SK-N-SH (cell line): ENCODE measurements around the gene PAK3. TPM values are rescaled to one million over a fixed set of nuclear protein-coding genes. Genes with fewer than 3 reads are reported as not detected.

Experiments
- CTCF ChIA-PET: fragments of 300-600, 350-600 bp; formaldehyde crosslinking; extraction: SDS; loops from one replicate; lab custom pipeline; 2021; lab: Yijun Ruan, JAX
- POLR2A ChIA-PET: fragments of 350-600 bp; sonication (Branson Sonifier 250); formaldehyde crosslinking; extraction: SDS; loops from one replicate; lab custom pipeline; 2020; ENCODE audit warnings: antibody characterized with exemption, inconsistent platforms; lab: Yijun Ruan, JAX
- DNase-seq: peaks from one replicate; pipeline ENCODE4 v3.0.0; 2012
- H2AFZ ChIP-seq: fragments of 200-600 bp; sonication (generic); 2 replicates; pipeline ENCODE4 v1.8.1; 2016; ENCODE audit warnings: antibody characterized with exemption, mild to moderate bottlenecking, low read depth
- H3F3A ChIP-seq: fragments of 200-600 bp; sonication (generic); replicated peaks from 2 replicates; pipeline ENCODE3; 2016; ENCODE audit warnings: antibody characterized with exemption, mild to moderate bottlenecking; ENCODE audit not compliant: insufficient read depth
- H3K27ac ChIP-seq, 2 experiments: fragments of 200-500 bp in 1 of 2; fragments of 200-600 bp in 1 of 2; sonication (Bioruptor generic) in 1 of 2; sonication (generic), shearing (Covaris generic) in 1 of 2; 2 replicates each; pipeline versions ENCODE4 v1.5.1 to v1.6.1; 2014 to 2016; ENCODE audit warnings: low read depth in 2 of 2, inconsistent platforms in 1 of 2, low read length in 1 of 2, mild to moderate bottlenecking in 1 of 2, mixed read lengths in 1 of 2
- H3K27me3 ChIP-seq: fragments of 200-600 bp; sonication (generic), shearing (Covaris generic); 2 replicates; pipeline ENCODE4 v1.6.1; 2016; ENCODE audit warnings: mixed run types; ENCODE audit not compliant: insufficient read depth
- H3K36me3 ChIP-seq, 2 experiments: fragments of 200-500 bp in 1 of 2; fragments of 200-600 bp in 1 of 2; sonication (Bioruptor generic) in 1 of 2; sonication (generic) in 1 of 2; replicated peaks in 1 of 2; 2 replicates each; pipeline versions ENCODE3 to v1.5.1; 2014 to 2016; ENCODE audit warnings: low read length in 1 of 2, mild to moderate bottlenecking in 1 of 2; ENCODE audit not compliant: insufficient read depth in 2 of 2, control insufficient read depth in 1 of 2
- H3K4me1 ChIP-seq, 2 experiments: fragments of 200-500 bp in 1 of 2; fragments of 200-600 bp in 1 of 2; sonication (Bioruptor generic) in 1 of 2; sonication (generic), shearing (Covaris generic) in 1 of 2; 2 replicates each; pipeline versions ENCODE4 v1.5.1 to v1.6.1; 2014 to 2016; ENCODE audit warnings: low read depth in 1 of 2, low read length in 1 of 2, mixed run types in 1 of 2; ENCODE audit not compliant: insufficient read depth in 2 of 2, control insufficient read depth in 1 of 2
- H3K4me2 ChIP-seq: fragments of 200-600 bp; sonication (generic), shearing (Covaris generic); 2 replicates; pipeline ENCODE4 v1.6.1; 2017; ENCODE audit warnings: mixed run types
- H3K4me3 ChIP-seq, 2 experiments: fragments of 200-500 bp in 1 of 2; fragments of 200-600 bp in 1 of 2; sonication (Bioruptor generic) in 1 of 2; sonication (generic), shearing (Covaris generic) in 1 of 2; 2 replicates each; pipeline versions ENCODE4 v1.5.1 to v1.8.1; 2014 to 2016; ENCODE audit warnings: low read depth in 2 of 2, inconsistent platforms in 1 of 2, low read length in 1 of 2, mild to moderate bottlenecking in 1 of 2, mixed read lengths in 1 of 2, moderate library complexity in 1 of 2
- H3K79me2 ChIP-seq: fragments of 200-600 bp; sonication (generic); 2 replicates; pipeline ENCODE4 v1.8.1; 2017; ENCODE audit warnings: mild to moderate bottlenecking; ENCODE audit not compliant: insufficient read depth
- H3K9ac ChIP-seq: fragments of 200-600 bp; sonication (generic); 2 replicates; pipeline ENCODE4 v1.6.1; 2017; ENCODE audit warnings: mixed run types
- H3K9me2 ChIP-seq: fragments of 200-600 bp; sonication (generic); 2 replicates; pipeline ENCODE4 v1.6.1; 2017; ENCODE audit warnings: mixed run types
- H3K9me3 ChIP-seq: fragments of 200-600 bp; sonication (generic); 2 replicates; pipeline ENCODE4 v1.6.1; 2017; ENCODE audit warnings: mixed run types, mild to moderate bottlenecking, moderate library complexity
- H4K20me1 ChIP-seq: fragments of 200-600 bp; sonication (generic); 2 replicates; pipeline ENCODE4 v1.6.1; 2017; ENCODE audit warnings: mild to moderate bottlenecking, mixed run types; ENCODE audit not compliant: insufficient read depth
- CTCF ChIP-seq: fragments of 200-600 bp; sonication (generic); IDR thresholded peaks from 2 replicates; pipeline ENCODE4 v1.6.1; 2017; ENCODE audit warnings: antibody characterized with exemption, mild to moderate bottlenecking, moderate library complexity
- ELF1 ChIP-seq: IDR thresholded peaks from 2 replicates; pipeline ENCODE4 v1.4.0; 2012
- EP300 ChIP-seq, 2 experiments: IDR thresholded peaks; 2 replicates each; pipeline versions ENCODE4 v1.4.0 to v1.6.1; 2012; ENCODE audit warnings: borderline replicate concordance in 1 of 2, low read depth in 1 of 2, low read length in 1 of 2
- EZH2phosphoT487 ChIP-seq: fragments of 200-600 bp; sonication (generic); IDR thresholded peaks from 2 replicates; pipeline ENCODE4 v1.6.1; 2017; ENCODE audit warnings: low read depth, mixed run types, mild to moderate bottlenecking, antibody characterized with exemption, moderate library complexity, borderline replicate concordance
- FOSL2 ChIP-seq: IDR thresholded peaks from 2 replicates; pipeline ENCODE4 v1.4.0; 2012; ENCODE audit warnings: low read depth, mild to moderate bottlenecking, moderate library complexity, borderline replicate concordance
- GABPA ChIP-seq: IDR thresholded peaks from 2 replicates; pipeline ENCODE4 v1.4.0; 2012; ENCODE audit warnings: low read depth, mild to moderate bottlenecking
- GATA2 ChIP-seq: sonication (generic); formaldehyde crosslinking; IDR thresholded peaks from 2 replicates; pipeline ENCODE4 v1.5.0; 2020; ENCODE audit warnings: mild to moderate bottlenecking, missing genetic modification reagents
- IRF3 ChIP-seq: fragments of 150-350 bp; IDR thresholded peaks from 2 replicates; pipeline ENCODE4 v1.6.1; 2016; ENCODE audit warnings: mild to moderate bottlenecking, low read depth, low read length
- JUND ChIP-seq: IDR thresholded peaks from 2 replicates; pipeline ENCODE4 v1.4.0; 2012
- MEF2A ChIP-seq: IDR thresholded peaks from 2 replicates; pipeline ENCODE4 v1.4.0; 2012; ENCODE audit warnings: low read depth, borderline replicate concordance
- MXI1 ChIP-seq: IDR thresholded peaks from 2 replicates; pipeline ENCODE4 v1.6.1; 2012; ENCODE audit warnings: mild to moderate bottlenecking, low read depth, low read length, improper control_type of control experiment
- NFIC ChIP-seq: IDR thresholded peaks from 2 replicates; pipeline ENCODE4 v1.4.0; 2012; ENCODE audit warnings: borderline replicate concordance
- NRF1 ChIP-seq: IDR thresholded peaks from 2 replicates; pipeline ENCODE4 v1.6.1; 2012; ENCODE audit warnings: low read depth, mild to moderate bottlenecking, low read length
- RAD21 ChIP-seq: IDR thresholded peaks from 2 replicates; pipeline ENCODE4 v1.6.1; 2012; ENCODE audit warnings: mild to moderate bottlenecking, low read length
- RCOR1 ChIP-seq: fragments of 150-350 bp; IDR thresholded peaks from 2 replicates; pipeline ENCODE4 v1.6.1; 2017; ENCODE audit warnings: antibody characterized with exemption, low read length
- RFX5 ChIP-seq: IDR thresholded peaks from 2 replicates; pipeline ENCODE4 v1.6.1; 2012; ENCODE audit warnings: mild to moderate bottlenecking, improper control_type of control experiment, low read length
- RXRA ChIP-seq: IDR thresholded peaks from 2 replicates; pipeline ENCODE4 v1.4.0; 2012; ENCODE audit warnings: low read depth, mild to moderate bottlenecking, borderline replicate concordance
- SMC3 ChIP-seq: IDR thresholded peaks from 2 replicates; pipeline ENCODE4 v1.6.1; 2012; ENCODE audit warnings: low read depth, low read length, improper control_type of control experiment
- TAF1 ChIP-seq: IDR thresholded peaks from 2 replicates; pipeline ENCODE4 v1.6.1; 2012; ENCODE audit warnings: low read depth, mild to moderate bottlenecking, low read length, moderate library complexity, borderline replicate concordance
- USF1 ChIP-seq: IDR thresholded peaks from 2 replicates; pipeline ENCODE4 v1.4.0; 2012; ENCODE audit warnings: low read depth, borderline replicate concordance
- YY1 ChIP-seq: IDR thresholded peaks from 2 replicates; pipeline ENCODE4 v1.4.0; 2012; ENCODE audit warnings: low read depth, mild to moderate bottlenecking
- WGBS: methylation state at CpG from one replicate; pipeline ENCODE4 v1.1.6; 2017; ENCODE audit warnings: low lambda C conversion rate; 5-methylcytosine and 5-hydroxymethylcytosine counted together
- polyA plus RNA-seq, 3 experiments: library from polyadenylated mRNA; depleted of rRNA; stranded (reverse); fragments of >200 nt; gene quantifications; 2 replicates each; pipeline ENCODE4 v1.2.3, GENCODE V29; 2012

PAK3 gene
- polyA plus RNA-seq, 1 of the 3 experiments (the other 2 are of a cell fraction): 0.23 TPM

GRCh38 chrX:111260451-111260850 lies 164.5 kb downstream of the PAK3 start:
- Histone ChIP-seq H3K9ac (no peak overlapping the region), H2AFZ (no peak overlapping the region), H3K9me3 (no peaks in the 10 kb centered on the region), H3K36me3 (no peaks in the 10 kb centered on the region), H3K79me2 (no peaks in the 10 kb centered on the region), H3K27me3 (peaks cover 8% of the 10 kb centered on the region; the same call in 1 of the 2 replicates), H4K20me1 (no peaks in the 10 kb centered on the region), H3K4me3 (no peak overlapping the region), H3K27ac (no peak overlapping the region), H3K9me2 (no peaks in the 10 kb centered on the region), H3F3A (no peaks in the 10 kb centered on the region), H3K4me1 (no peaks in the 10 kb centered on the region; a peak in 1 of 4 replicates), H3K4me2 (no peak overlapping the region)
- CTCF ChIA-PET: interaction anchor here (2.2 to 5.1 kb wide), 2 partner anchors 16 to 185 kb away, joined by 8 to 22 read pairs; no protein-coding TSS in a partner anchor
- 11% methylated on average over 3 of the region's 3 CpGs for WGBS
- DNase-seq: no peak
- TF ChIP-seq RAD21 (no peak), GABPA (no peak), GATA2 (CRISPR knock-in tag) (no peak), MXI1 (no peak), MEF2A (no peak), EP300 (IDR thresholded peaks at IDR 0.05; ENCODE audit: borderline replicate concordance in 1 of 2, low read depth in 1 of 2, low read length in 1 of 2) (no peak), NFIC (no peak), SMC3 (no peak), CTCF (no peak)
- POLR2A ChIA-PET: no interaction called here

- H3K4me2 ChIP-seq: no peak overlapping the region
- H2AFZ ChIP-seq: no peak overlapping the region
- H3K27me3 ChIP-seq: peaks cover 12% of the 10 kb centered on the region; the same call in 1 of the 2 replicates
- no peaks in the 10 kb centered on the region for H3K79me2 ChIP-seq
- H3K36me3 ChIP-seq: no peaks in the 10 kb centered on the region
- POLR2A ChIA-PET: no interaction called here
- no peak overlapping the region for H3K4me3 ChIP-seq
- H3K9ac ChIP-seq: no peak overlapping the region
- no peaks in the 10 kb centered on the region for H3K9me2 ChIP-seq
- DNase-seq: no peak
- no peaks in the 10 kb centered on the region for H3F3A ChIP-seq
- TF ChIP-seq JUND (no peak), CTCF (no peak), RXRA (no peak), IRF3 (no peak), NRF1 (no peak), MEF2A (no peak), ELF1 (no peak), TAF1 (no peak), YY1 (no peak), FOSL2 (no peak), EZH2phosphoT487 (no peak), RFX5 (no peak), SMC3 (no peak), EP300 (IDR thresholded peaks at IDR 0.05; ENCODE audit: borderline replicate concordance in 1 of 2, low read depth in 1 of 2, low read length in 1 of 2) (no peak), RCOR1 (no peak), RAD21 (no peak), USF1 (no peak), GABPA (no peak)
- H4K20me1 ChIP-seq: no peaks in the 10 kb centered on the region
- CTCF ChIA-PET: no interaction called here
- no peak overlapping the region for H3K27ac ChIP-seq
- 16% methylated on average over 3 of the region's 3 CpGs for WGBS
- no peaks in the 10 kb centered on the region; a peak in 1 of 4 replicates for H3K4me1 ChIP-seq
- H3K9me3 ChIP-seq: no peaks in the 10 kb centered on the region
Observed at GRCh38 chrX:111262086-111262485, 166.1 kb downstream of the PAK3 start.
